H1 (cell line): ENCODE measurements around the gene WDR11.

Source experiments
- POLR2AphosphoS5 ChIP-seq: IDR thresholded peaks from 2 replicates; pipeline ENCODE4 v1.6.1; 2011; ENCODE audit warnings: low read depth, low read length
- YY1 ChIP-seq: IDR thresholded peaks from 2 replicates; pipeline ENCODE4 v1.6.1; 2011; ENCODE audit warnings: low read depth, mild to moderate bottlenecking, low read length
- TF ChIP-seq, protein P1 (sequence below), 3 experiments: IDR thresholded peaks; 1 replicate in 2 of 3; 2 replicates in 1 of 3; pipeline versions ENCODE4 v1.5.1 to v1.6.1; 2011; ENCODE audit warnings: low read length in 3 of 3, mild to moderate bottlenecking in 3 of 3, inconsistent platforms in 2 of 3, low read depth in 1 of 3, moderate library complexity in 1 of 3; ENCODE audit not compliant: insufficient read depth in 1 of 3; ENCODE audit errors: control extremely low read depth in 1 of 3

DNA sequence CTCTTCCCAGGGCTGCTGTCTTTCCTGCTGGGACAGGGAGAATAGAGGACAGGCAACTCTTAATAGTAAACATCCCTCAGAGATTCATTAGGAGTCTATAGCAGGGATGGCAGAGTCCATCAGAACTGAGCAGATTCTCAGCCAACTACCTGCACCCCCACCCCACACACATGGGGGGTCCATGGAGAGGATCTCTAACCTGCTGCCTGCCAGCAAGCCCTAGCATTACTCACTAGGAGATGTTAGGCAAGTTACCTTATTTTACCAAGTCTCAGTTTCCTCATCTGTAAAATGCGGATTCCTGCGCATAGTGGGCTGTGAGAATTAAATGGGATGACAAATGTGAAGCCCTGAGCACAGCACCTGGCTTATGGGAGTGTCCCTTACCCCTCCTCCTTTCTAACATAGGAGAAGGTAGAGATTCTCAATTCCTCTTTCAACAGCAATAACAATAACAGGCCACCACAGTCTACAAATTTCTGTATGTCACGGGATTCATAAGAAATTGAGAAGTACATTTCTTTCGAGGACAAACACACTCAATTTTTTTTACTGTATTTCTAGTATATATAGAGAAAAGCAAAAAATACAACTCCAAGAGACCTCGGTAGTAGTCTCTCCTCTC lies 23.8 kb upstream of the WDR11 start:
- no peak for TF ChIP-seq POLR2AphosphoS5
- TF ChIP-seq, protein P1, sequence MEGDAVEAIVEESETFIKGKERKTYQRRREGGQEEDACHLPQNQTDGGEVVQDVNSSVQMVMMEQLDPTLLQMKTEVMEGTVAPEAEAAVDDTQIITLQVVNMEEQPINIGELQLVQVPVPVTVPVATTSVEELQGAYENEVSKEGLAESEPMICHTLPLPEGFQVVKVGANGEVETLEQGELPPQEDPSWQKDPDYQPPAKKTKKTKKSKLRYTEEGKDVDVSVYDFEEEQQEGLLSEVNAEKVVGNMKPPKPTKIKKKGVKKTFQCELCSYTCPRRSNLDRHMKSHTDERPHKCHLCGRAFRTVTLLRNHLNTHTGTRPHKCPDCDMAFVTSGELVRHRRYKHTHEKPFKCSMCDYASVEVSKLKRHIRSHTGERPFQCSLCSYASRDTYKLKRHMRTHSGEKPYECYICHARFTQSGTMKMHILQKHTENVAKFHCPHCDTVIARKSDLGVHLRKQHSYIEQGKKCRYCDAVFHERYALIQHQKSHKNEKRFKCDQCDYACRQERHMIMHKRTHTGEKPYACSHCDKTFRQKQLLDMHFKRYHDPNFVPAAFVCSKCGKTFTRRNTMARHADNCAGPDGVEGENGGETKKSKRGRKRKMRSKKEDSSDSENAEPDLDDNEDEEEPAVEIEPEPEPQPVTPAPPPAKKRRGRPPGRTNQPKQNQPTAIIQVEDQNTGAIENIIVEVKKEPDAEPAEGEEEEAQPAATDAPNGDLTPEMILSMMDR (IDR thresholded peaks at IDR 0.05; ENCODE audit: control extremely low read depth in 1 of 3, insufficient read depth in 1 of 3, low read depth in 1 of 3, low read length in 3 of 3), result no peak
- TF ChIP-seq YY1, result no peak
